Raji (cell line): Measurements from ENCODE around the gene RHOD.

ENCODE experiments used
- POLR2A ChIP-seq: IDR thresholded peaks from 2 replicates; pipeline ENCODE4 v1.6.1; 2011; ENCODE audit warnings: low read depth, low read length, control low read depth; ENCODE audit not compliant: insufficient read depth

Gene RHOD

DNA sequence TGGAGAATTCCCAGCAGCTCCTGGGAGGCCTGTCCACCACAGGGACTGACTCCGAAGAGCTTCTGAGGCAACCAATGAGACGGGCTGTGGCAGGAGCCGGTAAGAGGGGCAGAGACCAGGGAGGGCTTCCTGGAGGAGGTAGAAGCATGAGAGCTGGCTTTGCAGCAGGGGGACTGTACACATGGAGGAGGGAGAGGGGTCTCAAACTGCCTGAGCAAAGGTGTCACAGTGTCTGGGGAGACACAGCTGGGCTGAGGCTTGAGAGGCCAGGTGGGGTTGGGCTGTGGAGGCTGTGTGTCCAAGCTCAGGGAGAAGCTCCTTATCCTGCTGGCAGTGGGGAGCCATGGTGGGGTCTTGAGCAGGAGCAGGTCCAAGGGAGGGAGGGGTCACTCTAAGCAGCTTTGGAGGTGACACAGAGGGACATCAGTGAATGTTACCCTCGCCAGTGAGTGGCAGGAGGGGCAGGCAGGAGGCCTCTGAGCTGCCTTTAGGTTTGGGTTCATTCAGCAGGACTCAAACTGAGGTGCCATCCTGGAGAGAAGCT lies 4.6 kb upstream of the RHOD start:
- TF ChIP-seq POLR2A: no peak

DNA sequence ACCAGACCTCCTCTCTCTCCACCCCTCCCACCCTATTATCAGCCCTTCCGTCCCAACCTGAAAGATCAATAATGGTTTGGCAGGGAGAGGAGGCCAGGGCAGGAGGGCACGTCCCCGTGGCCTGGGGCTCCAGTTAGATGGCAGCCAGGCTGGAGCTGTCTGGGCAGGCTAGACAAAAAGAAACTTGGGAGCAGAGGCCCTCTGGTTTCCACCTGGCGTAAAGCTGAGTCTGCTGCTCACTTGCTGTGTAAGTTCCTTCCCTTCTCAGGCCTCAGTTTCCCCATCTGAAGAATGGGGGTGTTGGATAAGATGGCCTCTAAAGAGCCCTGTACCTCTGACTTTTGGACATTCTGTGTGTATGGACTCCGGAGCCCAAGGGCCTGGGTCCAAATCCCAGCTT lies 3.8 kb upstream of the RHOD start:
- no peak for TF ChIP-seq POLR2A

DNA sequence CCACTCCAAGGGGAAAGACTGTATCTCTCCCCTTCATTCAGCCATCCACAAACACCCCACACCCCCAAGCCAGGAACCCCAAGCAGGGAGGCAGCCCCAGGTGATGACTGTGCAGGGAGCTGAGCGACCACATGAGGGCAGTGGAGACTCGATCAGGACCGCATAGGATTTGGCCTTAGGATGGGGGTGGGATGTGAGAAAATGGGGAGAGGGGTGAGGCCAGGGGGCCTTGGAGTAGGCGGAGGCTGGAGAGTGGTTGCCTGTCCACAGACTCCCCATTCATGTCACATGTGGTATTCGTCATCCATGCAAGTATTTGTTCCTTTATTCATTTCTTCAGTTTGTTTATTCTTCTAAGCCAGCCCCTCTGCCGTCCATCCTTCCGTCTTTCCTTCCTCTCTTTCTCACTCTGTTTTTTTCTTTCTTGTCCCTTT lies 2.7 kb upstream of the RHOD start:
- no peak for TF ChIP-seq POLR2A

DNA sequence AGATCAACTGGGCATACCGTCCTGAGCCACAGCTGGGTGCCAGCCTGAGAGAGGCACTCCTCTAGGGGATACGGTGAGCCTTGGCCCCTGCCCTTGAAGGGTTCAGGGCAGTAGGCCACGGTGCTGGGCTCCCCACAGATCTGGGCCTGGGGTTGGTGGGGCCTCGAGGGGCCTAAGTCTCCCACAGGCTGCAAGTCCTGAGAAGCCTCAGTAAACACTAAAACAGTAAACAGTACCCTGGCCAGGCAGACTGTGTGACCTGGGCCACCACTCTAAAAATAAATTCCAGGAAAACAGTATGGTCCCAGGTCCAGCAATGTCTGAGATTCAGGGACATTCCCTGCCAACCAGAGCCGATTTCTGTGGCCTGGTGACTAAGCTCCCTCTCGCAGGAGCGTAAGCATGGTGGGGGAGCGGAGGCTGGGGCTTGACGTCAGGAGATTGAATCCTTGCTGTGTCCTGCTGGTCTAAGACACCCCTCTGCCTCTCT lies 2.3 kb upstream of the RHOD start:
- no peak for TF ChIP-seq POLR2A

DNA sequence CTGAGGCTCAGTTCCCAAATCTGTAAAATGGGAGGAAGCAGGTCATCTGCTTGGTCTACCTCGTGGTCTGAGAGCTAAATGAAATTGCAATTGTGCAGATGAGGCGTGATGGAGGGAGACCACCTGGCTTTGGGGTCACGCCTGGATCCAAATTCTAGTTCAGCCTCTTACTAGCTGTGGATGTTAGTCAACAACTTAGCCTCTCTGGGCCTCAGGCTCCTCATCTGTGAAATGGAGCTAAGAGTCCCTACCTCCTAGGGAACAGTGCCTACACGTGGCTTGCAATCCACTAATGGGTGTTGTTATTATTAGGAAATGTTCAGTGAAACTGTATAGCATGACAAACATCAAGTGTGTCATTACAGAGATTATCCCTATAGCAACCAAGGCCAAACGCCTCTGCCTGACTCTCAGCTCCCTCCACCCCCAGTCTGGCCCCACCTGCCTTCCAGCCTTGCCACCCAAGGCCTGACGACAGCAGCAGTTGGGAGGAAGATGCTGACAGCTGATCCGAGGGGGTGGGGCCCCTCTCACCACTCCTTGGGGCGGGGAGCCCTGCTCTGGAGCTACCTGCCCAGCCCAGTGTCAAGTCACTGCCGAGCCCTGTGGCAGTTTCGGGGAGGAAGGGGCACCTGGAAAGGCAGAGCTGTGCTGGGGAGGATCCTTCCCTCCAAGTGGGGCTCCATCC lies 1.7 kb upstream of the RHOD start:
- TF ChIP-seq POLR2A: no peak

DNA sequence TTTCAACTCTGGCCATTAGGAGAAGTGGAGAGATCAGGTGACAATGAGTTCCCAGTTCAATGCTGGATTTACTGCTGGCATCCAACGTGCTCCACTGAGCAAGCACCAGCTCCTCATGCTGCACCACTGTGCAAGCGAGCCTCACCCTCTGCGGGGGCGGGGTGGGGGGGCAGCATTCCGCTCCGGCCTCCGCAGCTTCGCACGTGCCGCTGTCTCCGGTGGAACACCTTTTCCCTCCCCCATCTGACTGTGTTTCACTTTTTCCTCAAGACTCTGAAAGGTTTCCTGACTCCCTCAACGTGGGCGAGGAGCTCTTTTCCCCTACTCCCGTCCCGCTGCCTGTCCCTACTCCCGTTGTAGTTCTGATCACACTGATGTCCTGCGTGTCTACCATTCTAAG lies 835 bp upstream of the RHOD start:
- TF ChIP-seq POLR2A: no peak

DNA sequence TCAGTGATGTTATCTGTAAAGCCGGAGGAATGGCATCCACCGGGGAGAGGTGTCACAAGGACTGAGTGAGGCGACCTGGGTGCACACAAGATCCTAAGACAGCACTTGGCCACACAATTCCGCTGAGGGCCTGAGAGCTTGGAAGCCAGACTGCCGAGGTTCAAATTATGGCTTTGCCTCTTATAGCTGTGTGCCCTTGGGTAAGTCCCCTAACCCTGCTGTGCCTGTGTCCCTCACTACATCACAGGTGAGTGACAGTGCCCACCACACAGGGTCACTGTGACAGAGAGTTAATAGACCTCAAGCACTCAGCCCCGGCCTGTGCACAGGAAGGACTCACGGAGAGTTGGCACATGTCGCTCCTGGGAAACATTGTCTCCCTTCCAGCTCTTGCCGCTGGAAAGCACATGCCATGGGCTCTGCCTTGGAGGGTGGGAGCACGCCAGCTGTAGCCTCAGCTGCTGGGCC lies 592 bp downstream of the RHOD start:
- TF ChIP-seq POLR2A: no peak

DNA sequence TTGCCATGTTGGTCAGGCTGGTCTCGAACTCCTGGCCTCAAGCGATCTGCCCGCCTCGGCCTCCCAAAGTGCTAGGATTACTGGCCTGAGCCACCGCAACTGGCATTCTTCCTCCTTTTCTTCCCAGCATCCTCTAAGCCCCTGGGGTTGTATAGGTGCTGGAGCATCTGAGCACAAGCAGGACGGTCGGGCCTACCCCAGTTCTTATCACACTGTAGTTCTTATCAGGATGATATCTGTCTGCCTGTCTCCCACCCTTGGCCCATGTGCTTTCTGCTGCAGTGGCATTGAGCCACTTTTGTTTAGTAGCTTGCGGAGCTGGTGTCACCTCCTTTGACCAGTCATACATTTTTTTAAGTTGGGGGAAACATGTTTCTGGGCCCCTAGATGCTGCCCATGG lies 1.9 kb downstream of the RHOD start:
- no peak for TF ChIP-seq POLR2A

DNA sequence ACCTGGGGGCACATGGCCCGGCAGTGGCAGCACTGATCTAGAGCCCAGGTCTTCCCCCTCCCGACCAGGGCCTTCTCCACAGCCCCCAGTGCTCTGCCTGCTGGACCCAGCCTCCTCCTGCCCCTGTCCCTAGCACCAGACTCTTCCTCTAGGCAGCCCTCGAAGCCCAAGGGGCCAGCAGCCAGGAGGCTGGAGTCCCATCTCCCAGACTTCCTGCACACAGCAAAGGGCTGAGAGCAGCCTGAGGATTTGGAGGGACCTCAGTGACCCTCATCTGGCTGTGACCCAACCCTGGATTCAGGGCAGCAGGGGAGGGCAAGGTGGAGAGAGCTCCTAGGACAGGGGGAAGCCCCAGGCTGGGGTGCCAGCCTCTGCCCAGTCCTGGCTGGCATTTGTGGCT lies 3.0 kb downstream of the RHOD start:
- TF ChIP-seq POLR2A: no peak

DNA sequence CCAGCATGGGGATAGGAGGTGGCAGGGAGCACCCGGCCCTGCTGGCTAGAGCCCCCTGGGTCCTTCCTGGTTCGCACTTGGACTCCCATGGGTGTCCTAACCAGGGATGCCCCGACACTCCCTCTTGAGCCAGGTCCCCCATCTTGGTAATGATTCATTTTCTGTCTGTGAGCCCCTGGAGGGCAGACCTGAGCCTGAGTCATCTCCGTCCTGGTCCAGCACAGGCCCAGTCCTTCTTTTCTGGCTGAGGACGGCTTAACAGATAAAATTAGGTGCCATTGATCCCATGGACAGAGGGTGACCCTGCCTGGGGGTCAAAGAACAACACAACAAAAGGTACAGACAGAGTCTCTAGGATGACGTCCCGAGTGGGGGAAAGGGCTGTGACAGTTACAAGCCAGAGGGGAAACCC lies 3.5 kb downstream of the RHOD start:
- no peak for TF ChIP-seq POLR2A

DNA sequence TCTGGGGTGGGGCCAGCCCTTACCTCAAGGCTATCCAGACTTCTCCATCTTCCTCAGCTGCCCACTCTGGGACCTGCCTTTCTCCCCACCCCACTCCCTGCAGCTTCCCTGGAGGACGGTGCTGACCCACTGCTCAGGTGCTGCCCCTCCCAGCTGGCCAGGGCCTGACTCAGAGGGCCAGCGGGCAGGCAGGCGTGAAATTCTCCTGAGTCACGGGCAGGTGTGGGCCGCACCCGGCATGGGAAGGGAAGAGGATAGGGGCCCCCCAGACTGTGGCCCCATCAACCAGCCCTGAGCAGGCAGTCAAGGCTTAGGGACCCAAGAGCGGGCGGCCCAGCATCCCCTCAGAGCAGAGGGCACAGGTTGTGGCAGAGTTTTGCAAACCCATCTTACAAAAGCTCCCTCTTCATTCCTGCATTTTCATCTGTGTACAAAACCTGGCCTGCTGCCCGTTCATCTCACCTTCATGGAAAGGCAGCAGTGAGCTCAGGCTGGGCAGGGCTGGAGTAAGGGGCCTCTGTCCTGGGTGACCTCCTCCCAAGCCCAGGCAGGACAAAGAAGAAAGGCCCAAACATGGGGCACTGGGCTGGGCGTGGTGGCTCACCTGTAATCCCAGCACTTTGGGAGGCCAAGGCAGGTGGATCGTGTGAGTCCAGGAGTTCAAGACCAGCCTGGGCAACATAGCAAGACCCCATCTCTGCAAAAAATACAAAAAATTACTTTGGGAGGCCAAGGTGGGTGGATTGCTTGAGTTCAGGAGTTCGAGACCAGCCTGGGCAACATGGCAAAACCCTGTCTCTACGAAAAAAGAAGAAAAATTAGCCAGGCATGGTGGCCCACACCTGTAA lies 6.1 kb downstream of the RHOD start:
- TF ChIP-seq POLR2A: no peak

DNA sequence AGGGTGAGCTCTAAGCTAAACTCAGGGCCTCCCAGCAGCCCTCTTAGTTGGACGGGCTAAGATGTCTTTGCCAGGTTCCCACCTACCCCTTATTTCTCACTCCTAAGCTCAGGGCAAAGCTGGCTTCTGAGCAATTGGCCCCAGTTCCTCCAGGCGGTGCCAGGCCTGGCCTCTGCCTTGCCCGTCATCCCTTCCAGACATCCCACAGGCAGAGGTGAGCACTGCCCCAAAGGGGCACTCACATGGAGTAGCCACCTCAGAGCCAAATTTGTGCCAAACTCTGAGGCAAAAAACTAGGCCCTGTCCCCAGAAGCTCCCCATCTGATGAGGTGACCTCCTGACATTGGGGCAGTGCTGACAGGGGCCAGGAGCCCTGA lies 9.7 kb downstream of the RHOD start:
- TF ChIP-seq POLR2A: no peak

DNA sequence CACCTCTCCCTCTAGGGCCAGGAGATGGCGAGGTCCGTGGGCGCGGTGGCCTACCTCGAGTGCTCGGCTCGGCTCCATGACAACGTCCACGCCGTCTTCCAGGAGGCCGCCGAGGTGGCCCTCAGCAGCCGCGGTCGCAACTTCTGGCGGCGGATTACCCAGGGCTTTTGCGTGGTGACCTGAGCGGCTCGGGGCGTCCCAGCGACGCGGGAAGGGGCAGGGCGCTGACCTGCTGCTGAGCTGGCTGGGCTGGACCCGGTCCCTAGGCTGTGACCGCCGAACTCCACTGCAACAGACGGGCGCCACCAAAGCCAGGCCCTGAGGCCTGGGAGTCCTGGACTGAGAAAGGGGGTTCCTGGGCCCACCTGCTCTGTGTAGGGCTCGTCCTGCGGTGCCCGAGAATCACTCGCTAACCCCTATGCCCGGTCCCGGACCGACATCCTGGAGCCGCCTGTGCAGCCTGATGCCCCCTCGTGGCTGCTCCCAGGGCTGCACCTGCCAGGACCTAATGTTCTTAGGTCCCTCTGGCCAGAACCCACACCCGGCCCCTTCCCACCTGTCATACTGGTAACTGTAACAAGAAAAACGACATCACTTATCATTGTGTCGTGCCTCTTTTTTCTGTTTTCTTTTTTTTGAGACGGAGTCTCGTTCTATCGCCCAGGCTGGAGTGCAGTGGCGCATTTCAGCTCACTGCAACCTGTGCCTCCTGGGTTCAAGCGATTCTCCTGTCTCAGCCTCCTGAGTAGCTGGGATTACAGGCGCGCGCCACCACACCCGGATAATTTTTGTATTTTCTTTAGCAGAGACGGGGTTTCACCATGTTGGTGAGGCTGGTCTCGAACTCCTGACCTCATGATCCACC lies 15.0 kb downstream of the RHOD start:
- no peak for TF ChIP-seq POLR2A

DNA sequence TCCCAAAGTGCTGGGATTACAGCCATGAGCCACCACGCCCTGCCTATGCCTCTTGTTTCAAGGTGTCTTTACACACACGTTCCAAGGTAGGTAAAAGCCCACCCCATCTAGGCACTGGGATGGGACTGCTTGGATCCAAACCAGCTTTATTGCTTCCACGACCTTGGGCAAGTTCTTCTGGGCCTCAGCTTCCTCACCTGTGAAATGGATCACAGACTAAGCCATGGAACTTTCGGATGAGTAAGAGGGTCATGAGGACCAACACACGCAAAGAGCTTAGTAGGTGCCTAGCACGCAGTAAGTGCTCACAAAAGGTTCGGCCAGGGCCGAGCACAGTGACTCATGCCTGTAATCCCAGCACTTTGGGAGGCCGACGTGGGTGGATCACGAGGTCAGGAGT lies 15.6 kb downstream of the RHOD start:
- no peak for TF ChIP-seq POLR2A

DNA sequence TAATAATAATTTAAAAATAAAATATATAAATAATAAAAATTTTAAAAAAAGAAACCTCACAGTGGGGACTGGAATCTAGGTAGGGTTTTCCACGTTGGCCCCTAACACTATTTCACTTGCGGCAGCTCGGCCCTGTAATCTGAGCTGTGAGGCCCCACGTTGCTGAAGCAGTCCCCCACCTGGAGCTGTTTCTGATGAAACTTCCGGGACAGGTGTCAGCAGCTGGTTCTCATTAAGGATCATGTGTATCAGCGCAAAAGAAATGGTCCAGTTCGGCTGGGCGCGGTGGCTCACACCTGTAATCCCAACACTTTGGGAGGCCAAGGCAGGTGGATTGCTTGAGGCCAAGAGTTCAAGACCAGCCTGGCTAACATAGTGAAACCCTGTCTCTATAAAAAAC lies 17.3 kb downstream of the RHOD start:
- no peak for TF ChIP-seq POLR2A
